Measurements from ENCODE around the gene PSAT1. TPM values are rescaled to one million over a fixed set of nuclear protein-coding genes. Genes with fewer than 3 reads are reported as not detected.

The PSAT1 gene
- polyA plus RNA-seq, 3 donors = 0.05 to 4.7 (median 0.11) TPM

- DNase-seq = no peak
- Histone ChIP-seq H4K20me1 (ENCODE audit: insufficient read depth, low read length) (no peaks in the 10 kb centered on the region), H2AFZ (ENCODE audit: insufficient read depth, low read depth, low read length, poor library complexity, severe bottlenecking) (no peak overlapping the region), H3K4me2 (replicated peaks; ENCODE audit: extremely low read depth, low read length, poor library complexity, severe bottlenecking) (no peak overlapping the region), H3K9ac (ENCODE audit: insufficient read depth, low read length, poor library complexity, severe bottlenecking) (no peak overlapping the region), H3K36me3 (replicated peaks in 1 of 2; ENCODE audit: control insufficient read depth in 1 of 2, insufficient read depth in 2 of 2, low read length in 2 of 2) (no peaks in the 10 kb centered on the region), H3K27me3 (ENCODE audit: control insufficient read depth in 2 of 2, insufficient read depth in 2 of 2, low read length in 2 of 2) (peaks cover 10 to 16% of the 10 kb centered on the region in 2 donors), H3K79me2 (ENCODE audit: insufficient read depth, low read length) (no peaks in the 10 kb centered on the region), H3K9me3 (replicated peaks in 1 of 2; ENCODE audit: control insufficient read depth in 1 of 2, insufficient read depth in 1 of 2, low read length in 2 of 2) (no peaks in the 10 kb centered on the region), H3K4me3 (replicated peaks in 1 of 3; ENCODE audit: low read depth in 2 of 3, low read length in 3 of 3) (no peak overlapping the region), H3K27ac (ENCODE audit: low read depth in 1 of 2, low read length in 2 of 2) (no peak overlapping the region), H3K4me1 (ENCODE audit: control insufficient read depth in 1 of 2, insufficient read depth in 2 of 2, low read length in 2 of 2) (peaks cover 3 to 4% of the 10 kb centered on the region in 2 donors)
- TF ChIP-seq, protein P1, sequence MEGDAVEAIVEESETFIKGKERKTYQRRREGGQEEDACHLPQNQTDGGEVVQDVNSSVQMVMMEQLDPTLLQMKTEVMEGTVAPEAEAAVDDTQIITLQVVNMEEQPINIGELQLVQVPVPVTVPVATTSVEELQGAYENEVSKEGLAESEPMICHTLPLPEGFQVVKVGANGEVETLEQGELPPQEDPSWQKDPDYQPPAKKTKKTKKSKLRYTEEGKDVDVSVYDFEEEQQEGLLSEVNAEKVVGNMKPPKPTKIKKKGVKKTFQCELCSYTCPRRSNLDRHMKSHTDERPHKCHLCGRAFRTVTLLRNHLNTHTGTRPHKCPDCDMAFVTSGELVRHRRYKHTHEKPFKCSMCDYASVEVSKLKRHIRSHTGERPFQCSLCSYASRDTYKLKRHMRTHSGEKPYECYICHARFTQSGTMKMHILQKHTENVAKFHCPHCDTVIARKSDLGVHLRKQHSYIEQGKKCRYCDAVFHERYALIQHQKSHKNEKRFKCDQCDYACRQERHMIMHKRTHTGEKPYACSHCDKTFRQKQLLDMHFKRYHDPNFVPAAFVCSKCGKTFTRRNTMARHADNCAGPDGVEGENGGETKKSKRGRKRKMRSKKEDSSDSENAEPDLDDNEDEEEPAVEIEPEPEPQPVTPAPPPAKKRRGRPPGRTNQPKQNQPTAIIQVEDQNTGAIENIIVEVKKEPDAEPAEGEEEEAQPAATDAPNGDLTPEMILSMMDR (IDR thresholded peaks at IDR 0.05) = no peak
- H3K27me3 Mint-ChIP-seq (ENCODE audit: low read depth in 3 of 3) = peaks cover 22 to 29% (median 24%) of the 10 kb centered on the region in 3 donors
- intact Hi-C loops (cut with micrococcal nuclease) = no loop called here
- 94% methylated on average over 7 of the region's 8 CpGs for WGBS (ENCODE audit: insufficient coverage)
- no peak overlapping the region for H3K27ac Mint-ChIP-seq
- H3K4me3 Mint-ChIP-seq = no peak overlapping the region
- peaks cover 17% of the 10 kb centered on the region for H3K4me1 Mint-ChIP-seq
- peaks cover 0 to 6% (median 2%) of the 10 kb centered on the region in 7 donors for H3K9me3 Mint-ChIP-seq
- no peaks in the 10 kb centered on the region for H3K36me3 Mint-ChIP-seq
Observed at GRCh38 chr9:78291240-78291925, 5.5 kb upstream of the PSAT1 start.

GRCh38 chr9:78292026-78292425, 4.9 kb upstream of the PSAT1 start:
- Histone ChIP-seq H3K79me2 (ENCODE audit: insufficient read depth, low read length) (no peaks in the 10 kb centered on the region), H4K20me1 (ENCODE audit: insufficient read depth, low read length) (no peaks in the 10 kb centered on the region), H3K9me3 (replicated peaks in 1 of 2; ENCODE audit: control insufficient read depth in 1 of 2, insufficient read depth in 1 of 2, low read length in 2 of 2) (peaks cover 0 to 3% of the 10 kb centered on the region in 2 donors), H3K4me2 (replicated peaks; ENCODE audit: extremely low read depth, low read length, poor library complexity, severe bottlenecking) (no peak overlapping the region), H3K27ac (ENCODE audit: low read depth in 1 of 2, low read length in 2 of 2) (no peak overlapping the region), H2AFZ (ENCODE audit: insufficient read depth, low read depth, low read length, poor library complexity, severe bottlenecking) (no peak overlapping the region), H3K9ac (ENCODE audit: insufficient read depth, low read length, poor library complexity, severe bottlenecking) (no peak overlapping the region), H3K4me3 (replicated peaks in 1 of 3; ENCODE audit: low read depth in 2 of 3, low read length in 3 of 3) (no peak overlapping the region), H3K4me1 (ENCODE audit: control insufficient read depth in 1 of 2, insufficient read depth in 2 of 2, low read length in 2 of 2) (peaks cover 10 to 11% of the 10 kb centered on the region in 2 donors), H3K36me3 (replicated peaks in 1 of 2; ENCODE audit: control insufficient read depth in 1 of 2, insufficient read depth in 2 of 2, low read length in 2 of 2) (no peaks in the 10 kb centered on the region), H3K27me3 (ENCODE audit: control insufficient read depth in 2 of 2, insufficient read depth in 2 of 2, low read length in 2 of 2) (peaks cover 11 to 22% of the 10 kb centered on the region in 2 donors)
- 73% methylated on average over 1 of the region's 6 CpGs for WGBS (ENCODE audit: insufficient coverage)
- no peak overlapping the region for H3K4me3 Mint-ChIP-seq
- H3K9me3 Mint-ChIP-seq = peaks cover 0 to 7% (median 2%) of the 10 kb centered on the region in 7 donors
- no peak overlapping the region for H3K27ac Mint-ChIP-seq
- H3K27me3 Mint-ChIP-seq (ENCODE audit: low read depth in 3 of 3) = peaks cover 27 to 33% (median 28%) of the 10 kb centered on the region in 3 donors
- intact Hi-C loops (cut with micrococcal nuclease) = no loop called here
- no peak for DNase-seq
- H3K4me1 Mint-ChIP-seq = peaks cover 23% of the 10 kb centered on the region
- H3K36me3 Mint-ChIP-seq = no peaks in the 10 kb centered on the region
- TF ChIP-seq, protein P1 (IDR thresholded peaks at IDR 0.05) = no peak

Data from CD14-positive monocyte (primary cell).